Breast epithelium (tissue), 4 donors: ENCODE results near the gene CCDC7. TPM values are rescaled to one million over a fixed set of nuclear protein-coding genes. Genes with fewer than 3 reads are reported as not detected.

Experiments
- DNase-seq, 2 donors: peaks; one replicate each; pipeline ENCODE4 v3.0.0-alpha.2; 2019; ENCODE audit warnings: low spot score in 2 of 2
- H3K27ac ChIP-seq, 2 donors: fragments of 200-600 bp; sonication (generic) in 1 of 2; one replicate each; pipeline ENCODE4 v1.5.1; 2016 to 2019; ENCODE audit warnings: mild to moderate bottlenecking in 1 of 2
- H3K27me3 ChIP-seq, 2 donors: fragments of 200-600 bp; sonication (generic) in 1 of 2; one replicate each; pipeline versions ENCODE4 v1.5.1 to v1.6.0; 2017 to 2019; ENCODE audit warnings: control low read depth in 1 of 2, mild to moderate bottlenecking in 1 of 2
- H3K36me3 ChIP-seq: fragments of 200-600 bp; one replicate; pipeline ENCODE4 v1.5.1; 2019
- H3K4me1 ChIP-seq, 2 donors: fragments of 200-600 bp; sonication (generic); one replicate each; pipeline ENCODE4 v1.5.1; 2016 to 2019; ENCODE audit warnings: control low read depth in 1 of 2
- H3K4me3 ChIP-seq, 3 donors: fragments of 200-600 bp; sonication (generic); 1 replicate in 2 of 3; 2 replicates in 1 of 3; pipeline ENCODE4 v1.5.1; 2016 to 2019; ENCODE audit warnings: mild to moderate bottlenecking in 3 of 3, moderate library complexity in 2 of 3
- H3K9me3 ChIP-seq, 2 donors: fragments of 200-600 bp; sonication (generic) in 1 of 2; one replicate each; pipeline ENCODE4 v1.5.1; 2016 to 2019; ENCODE audit warnings: control low read depth in 1 of 2
- CTCF ChIP-seq, 3 donors: fragments of 450-650 bp; IDR thresholded peaks; one replicate each; pipeline ENCODE4 v1.5.1; 2016 to 2017; ENCODE audit warnings: antibody characterized with exemption in 3 of 3, mild to moderate bottlenecking in 3 of 3, moderate library complexity in 3 of 3
- POLR2A ChIP-seq: fragments of 450-650 bp; IDR thresholded peaks from one replicate; pipeline ENCODE4 v1.6.1; 2016; ENCODE audit warnings: antibody characterized with exemption, mild to moderate bottlenecking, moderate library complexity
- POLR2AphosphoS5 ChIP-seq, 3 donors: sonication (generic); formaldehyde crosslinking; IDR thresholded peaks; one replicate each; pipeline ENCODE4 v1.6.1; 2017; ENCODE audit warnings: antibody characterized with exemption in 3 of 3
- intact Hi-C: fragments of 100-400 bp; cut with DNase I; formaldehyde crosslinking; loops from one replicate; pipeline ENCODE4 v1.15.1; 2023; ENCODE audit warnings: low total_unique reads
- total RNA-seq, 3 donors: library from RNA; depleted of rRNA; stranded (reverse); fragments of >200 nt; gene quantifications; one replicate each; pipeline ENCODE4 v1.1.0, GENCODE V29; 2016

CCDC7 gene
- total RNA-seq, 3 donors from 2014 or later, result 16.3 to 46.7 (median 34.7) TPM

- TF ChIP-seq POLR2A (no peak), CTCF (IDR thresholded peaks at IDR 0.05) (no peak), POLR2AphosphoS5 (IDR thresholded peaks at IDR 0.05) (no peak)
- no peaks in the 10 kb centered on the region for H3K9me3 ChIP-seq
- no peaks in the 10 kb centered on the region for H3K4me1 ChIP-seq
- H3K36me3 ChIP-seq, result no peaks in the 10 kb centered on the region
- intact Hi-C loops, result no loop called here
- no peak overlapping the region for H3K4me3 ChIP-seq
- DNase-seq, result no peak
- no peaks in the 10 kb centered on the region for H3K27me3 ChIP-seq
- no peak overlapping the region for H3K27ac ChIP-seq
Observed at GRCh38 chr10:32846974-32847373, 401.0 kb downstream of the CCDC7 start.

GRCh38 chr10:32851301-32851700 is 405.4 kb downstream of the CCDC7 start:
- Histone ChIP-seq H3K36me3 (no peaks in the 10 kb centered on the region), H3K27me3 (no peaks in the 10 kb centered on the region)

GRCh38 chr10:32854435-32854834 is 408.5 kb downstream of the CCDC7 start:
- no peak for DNase-seq
- H3K4me1 ChIP-seq, result no peaks in the 10 kb centered on the region
- H3K36me3 ChIP-seq, result no peaks in the 10 kb centered on the region
- H3K27ac ChIP-seq, result no peak overlapping the region
- intact Hi-C loops, result no loop called here
- TF ChIP-seq POLR2A (no peak), POLR2AphosphoS5 (IDR thresholded peaks at IDR 0.05) (no peak), CTCF (IDR thresholded peaks at IDR 0.05) (no peak)
- H3K27me3 ChIP-seq, result no peaks in the 10 kb centered on the region
- H3K9me3 ChIP-seq, result no peaks in the 10 kb centered on the region
- H3K4me3 ChIP-seq, result no peak overlapping the region

More at GRCh38 chr10:32851301-32851700, 405.4 kb downstream of the CCDC7 start:
- H3K27ac ChIP-seq, result no peak overlapping the region
- DNase-seq, result no peak
- TF ChIP-seq CTCF (IDR thresholded peaks at IDR 0.05) (no peak), POLR2A (no peak), POLR2AphosphoS5 (IDR thresholded peaks at IDR 0.05) (no peak)
- no peaks in the 10 kb centered on the region for H3K4me1 ChIP-seq
- H3K4me3 ChIP-seq, result no peak overlapping the region
- intact Hi-C loops, result no loop called here
- no peaks in the 10 kb centered on the region for H3K9me3 ChIP-seq

- H3K27me3 ChIP-seq, result no peaks in the 10 kb centered on the region
- H3K9me3 ChIP-seq, result peaks cover 0 to 7% of the 10 kb centered on the region in 2 donors
- no peaks in the 10 kb centered on the region for H3K4me1 ChIP-seq
- DNase-seq, result no peak
- no peak overlapping the region for H3K27ac ChIP-seq
- intact Hi-C loops, result no loop called here
- no peak for TF ChIP-seq CTCF (IDR thresholded peaks at IDR 0.05)
- no peak for TF ChIP-seq POLR2AphosphoS5 (IDR thresholded peaks at IDR 0.05)
- TF ChIP-seq POLR2A, result no peak
- H3K36me3 ChIP-seq, result no peaks in the 10 kb centered on the region
- H3K4me3 ChIP-seq, result no peak overlapping the region
Observed at GRCh38 chr10:32865170-32865569, 419.2 kb downstream of the CCDC7 start.

GRCh38 chr10:32877915-32878314 is 432.0 kb downstream of the CCDC7 start:
- Histone ChIP-seq H3K36me3 (no peaks in the 10 kb centered on the region), H3K4me1 (no peaks in the 10 kb centered on the region), H3K4me3 (no peak overlapping the region), H3K9me3 (no peaks in the 10 kb centered on the region), H3K27ac (no peak overlapping the region), H3K27me3 (no peaks in the 10 kb centered on the region)
- TF ChIP-seq CTCF (IDR thresholded peaks at IDR 0.05), result no peak
- no peak for TF ChIP-seq POLR2AphosphoS5 (IDR thresholded peaks at IDR 0.05)
- no peak for TF ChIP-seq POLR2A
- intact Hi-C loops, result no loop called here
- DNase-seq, result no peak
